ENCODE data around the gene C1QL2.

C1QL2 gene

DNA sequence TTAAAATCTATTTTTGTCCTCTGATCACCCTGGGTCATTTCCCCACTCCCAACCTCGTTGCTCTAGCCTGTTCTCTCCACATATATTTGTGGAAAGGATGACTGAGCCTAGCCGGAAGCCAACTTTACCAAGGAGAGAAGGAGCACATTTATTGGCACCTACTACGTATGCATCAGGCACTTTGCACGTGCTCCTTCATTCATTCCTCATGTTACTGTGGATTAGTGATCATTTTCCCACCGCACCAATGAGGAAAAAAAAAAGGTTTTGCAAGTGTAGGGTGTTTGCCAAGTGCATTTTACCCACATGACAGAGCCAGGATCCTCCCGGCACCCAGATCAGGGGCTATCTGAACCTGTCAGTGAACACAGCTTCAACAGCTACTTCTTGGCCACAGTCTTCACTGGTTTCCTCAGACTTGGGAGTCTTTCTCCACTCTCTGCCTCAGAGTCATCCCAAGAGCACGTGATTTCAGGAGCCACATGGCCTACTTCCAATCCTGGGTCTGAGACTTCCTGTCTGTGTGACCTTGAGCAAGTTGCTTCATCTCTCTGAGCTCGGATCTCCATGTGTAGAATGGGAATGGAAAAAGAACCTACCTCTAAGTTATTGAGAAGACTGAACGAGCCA, 1.9 kb upstream of the C1QL2 start:
- peaks cover 85% of the 10 kb centered on the region for H3K27me3 ChIP-seq (ENCODE audit: insufficient read depth, low read length)
- H3K4me1 ChIP-seq (ENCODE audit: control insufficient read depth, insufficient read depth, low read length, unreplicated experiment) = no peaks in the 10 kb centered on the region
- no peaks in the 10 kb centered on the region for H3K36me3 ChIP-seq (ENCODE audit: insufficient read depth, low read length)
- H3K27ac ChIP-seq (ENCODE audit: low read depth, low read length) = no peak overlapping the region
- H3K79me2 ChIP-seq (ENCODE audit: control insufficient read depth, insufficient read depth, low read length, unreplicated experiment) = no peaks in the 10 kb centered on the region
- no peak overlapping the region for H3K4me3 ChIP-seq (ENCODE audit: low read depth, low read length)
- no peak overlapping the region for H2AFZ ChIP-seq (ENCODE audit: low read length, unreplicated experiment)

DNA sequence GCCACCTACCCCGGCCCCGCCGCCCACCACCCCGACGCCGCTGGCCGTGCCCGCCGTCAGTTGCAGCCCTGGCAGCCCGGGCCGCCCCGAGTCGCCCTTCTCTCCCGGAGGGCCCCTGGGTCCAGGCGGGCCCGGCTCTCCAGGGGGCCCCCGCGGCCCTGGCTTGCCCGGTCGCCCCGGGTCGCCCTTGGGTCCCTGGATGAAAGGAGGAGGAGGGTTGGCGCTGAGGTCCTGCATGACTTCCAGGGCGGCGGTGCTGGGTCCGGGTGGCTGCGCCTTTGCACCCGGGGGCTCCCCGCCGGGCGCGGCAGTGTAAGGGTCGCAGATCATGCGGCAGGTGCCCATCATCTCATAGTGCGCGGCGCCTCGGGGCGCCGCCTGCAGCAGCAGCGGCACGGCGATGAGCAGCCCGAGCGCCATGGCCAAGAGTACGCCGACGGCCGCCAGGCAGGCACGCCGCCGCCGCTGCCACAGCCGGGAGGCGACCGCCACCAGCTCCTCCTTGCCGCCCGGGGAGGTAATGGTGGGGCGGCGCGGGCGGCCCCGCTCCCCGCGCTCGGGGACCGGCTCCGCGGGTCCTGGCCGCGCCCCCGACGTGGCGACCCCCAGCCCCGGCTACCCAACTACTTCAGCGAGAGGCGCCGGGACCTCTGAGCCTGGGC, 570 bp downstream of the C1QL2 start:
- no peaks in the 10 kb centered on the region for H3K36me3 ChIP-seq (ENCODE audit: insufficient read depth, low read length)
- H3K27ac ChIP-seq (ENCODE audit: low read depth, low read length) = no peak overlapping the region
- H3K4me1 ChIP-seq (ENCODE audit: control insufficient read depth, insufficient read depth, low read length, unreplicated experiment) = no peaks in the 10 kb centered on the region
- H3K4me3 ChIP-seq (ENCODE audit: low read depth, low read length) = no peak overlapping the region
- H2AFZ ChIP-seq (ENCODE audit: low read length, unreplicated experiment) = no peak overlapping the region
- peaks cover 97% of the 10 kb centered on the region for H3K27me3 ChIP-seq (ENCODE audit: insufficient read depth, low read length)
- H3K79me2 ChIP-seq (ENCODE audit: control insufficient read depth, insufficient read depth, low read length, unreplicated experiment) = no peaks in the 10 kb centered on the region

DNA sequence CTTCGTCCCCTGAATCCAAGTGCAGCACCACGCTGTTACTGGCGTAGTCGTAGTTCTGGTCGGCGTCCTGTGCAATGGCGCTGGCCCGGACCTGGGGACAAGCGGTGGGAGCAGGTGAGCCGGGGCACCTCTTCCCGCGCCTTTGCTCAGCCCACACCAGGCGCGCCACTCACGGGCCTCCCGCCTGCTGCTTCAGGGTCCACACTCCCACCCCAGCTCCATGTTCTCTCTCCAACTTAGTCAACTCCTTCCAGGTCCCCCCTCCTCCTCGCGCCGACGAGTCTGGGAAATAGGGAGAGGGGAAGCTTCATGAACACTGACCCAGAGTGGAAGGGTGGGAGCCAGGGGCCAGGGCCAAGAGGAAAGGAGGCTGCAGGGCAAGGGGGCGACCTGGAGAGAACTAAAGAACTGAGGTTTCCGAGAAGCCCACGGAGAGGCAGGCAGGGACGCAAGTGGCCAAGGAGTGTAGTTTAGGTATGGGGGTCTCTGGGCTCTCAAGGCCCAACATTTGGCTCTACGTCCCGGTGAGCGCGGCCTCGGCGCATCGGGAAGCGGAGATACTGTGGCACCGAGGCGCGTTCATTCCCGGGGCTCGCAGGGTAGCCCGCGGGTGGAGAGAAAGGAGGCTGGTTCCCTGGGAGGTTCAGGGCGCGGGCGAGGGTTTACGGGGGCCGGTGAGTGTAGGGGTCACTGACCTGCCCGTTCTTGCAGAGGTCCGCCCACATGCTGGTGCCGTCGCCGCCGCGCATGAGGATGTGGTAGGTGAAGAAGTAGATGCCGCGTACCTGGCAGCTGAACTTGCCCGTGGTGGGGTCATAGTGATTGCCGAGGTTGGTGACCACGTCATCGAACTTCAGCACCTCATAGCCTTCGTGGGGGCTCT, 1.4 kb downstream of the C1QL2 start:
- no peak overlapping the region for H3K4me3 ChIP-seq (ENCODE audit: low read depth, low read length)

DNA sequence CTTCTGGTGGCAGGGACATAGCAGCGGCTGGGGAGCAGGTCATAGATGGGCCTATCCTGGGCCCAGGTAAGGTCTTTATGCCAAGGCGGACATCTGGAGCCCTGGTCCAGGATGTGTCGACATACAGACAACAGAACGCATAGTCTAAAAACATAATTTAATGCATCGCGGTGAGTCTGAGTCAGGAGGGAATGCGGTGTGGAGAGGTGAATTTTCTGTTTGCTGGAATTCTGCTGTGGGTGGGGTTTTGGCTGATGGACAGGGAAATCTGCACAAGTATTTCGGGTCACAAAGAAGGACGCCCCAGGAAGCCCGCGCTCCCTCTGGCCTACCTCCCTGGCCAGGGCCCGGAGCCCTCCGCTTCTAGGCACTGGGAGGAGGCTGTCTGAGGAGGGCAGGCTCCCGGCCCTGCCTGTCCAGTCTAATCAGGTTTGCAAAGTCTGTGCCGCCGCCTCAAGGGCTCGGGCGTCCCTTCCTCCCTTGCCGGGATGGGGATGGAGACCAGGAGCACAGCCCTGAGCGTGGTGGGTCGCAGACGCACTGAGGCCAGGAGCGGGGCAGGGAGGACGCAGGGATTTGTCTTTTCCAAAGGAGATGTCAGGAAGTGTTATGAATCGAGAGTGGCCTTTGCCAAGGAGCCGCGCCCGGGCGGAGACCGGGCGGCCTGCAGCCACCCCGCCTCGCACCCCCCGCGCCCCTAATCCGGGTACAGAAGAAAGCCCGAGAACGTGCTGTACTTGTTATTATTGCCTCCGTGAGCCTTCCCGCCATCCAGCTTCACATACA, 2.3 kb downstream of the C1QL2 start:
- H3K79me2 ChIP-seq (ENCODE audit: control insufficient read depth, insufficient read depth, low read length, unreplicated experiment) = no peaks in the 10 kb centered on the region
- no peak overlapping the region for H3K4me3 ChIP-seq (ENCODE audit: low read depth, low read length)
- no peaks in the 10 kb centered on the region for H3K4me1 ChIP-seq (ENCODE audit: control insufficient read depth, insufficient read depth, low read length, unreplicated experiment)
- H3K27me3 ChIP-seq (ENCODE audit: insufficient read depth, low read length) = peaks cover 100% of the 10 kb centered on the region
- H2AFZ ChIP-seq (ENCODE audit: low read length, unreplicated experiment) = no peak overlapping the region
- H3K27ac ChIP-seq (ENCODE audit: low read depth, low read length) = no peak overlapping the region
- no peaks in the 10 kb centered on the region for H3K36me3 ChIP-seq (ENCODE audit: insufficient read depth, low read length)

More for the DNA sequence above, 1.4 kb downstream of the C1QL2 start:
- Histone ChIP-seq H3K36me3 (ENCODE audit: insufficient read depth, low read length) (no peaks in the 10 kb centered on the region), H3K4me1 (ENCODE audit: control insufficient read depth, insufficient read depth, low read length, unreplicated experiment) (no peaks in the 10 kb centered on the region), H3K79me2 (ENCODE audit: control insufficient read depth, insufficient read depth, low read length, unreplicated experiment) (no peaks in the 10 kb centered on the region), H3K27ac (ENCODE audit: low read depth, low read length) (no peak overlapping the region), H3K27me3 (ENCODE audit: insufficient read depth, low read length) (peaks cover 97% of the 10 kb centered on the region), H2AFZ (ENCODE audit: low read length, unreplicated experiment) (no peak overlapping the region)

DNA sequence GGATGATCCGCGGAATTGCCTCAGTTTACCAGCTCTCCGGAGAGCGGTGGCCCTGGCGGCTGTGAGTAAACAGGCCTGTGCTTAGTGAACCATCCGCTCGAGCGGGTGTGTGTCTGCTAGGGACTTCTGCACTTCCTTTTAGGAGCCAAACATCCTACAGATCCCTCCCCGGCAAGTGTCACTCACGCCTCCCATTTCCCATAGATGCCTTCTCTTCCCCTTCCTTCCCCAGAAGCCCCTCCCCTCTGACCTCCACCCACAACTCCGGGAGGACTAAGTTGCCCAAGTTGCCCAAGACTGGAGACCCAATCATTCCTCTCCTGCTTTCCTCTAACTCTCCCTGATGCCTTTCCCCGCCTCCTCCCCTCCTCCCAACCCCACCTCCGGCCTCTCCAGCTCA, 2.9 kb downstream of the C1QL2 start:
- Histone ChIP-seq H3K27ac (ENCODE audit: low read depth, low read length) (no peak overlapping the region), H3K27me3 (ENCODE audit: insufficient read depth, low read length) (peaks cover 100% of the 10 kb centered on the region), H3K36me3 (ENCODE audit: insufficient read depth, low read length) (no peaks in the 10 kb centered on the region), H2AFZ (ENCODE audit: low read length, unreplicated experiment) (no peak overlapping the region), H3K4me1 (ENCODE audit: control insufficient read depth, insufficient read depth, low read length, unreplicated experiment) (no peaks in the 10 kb centered on the region), H3K4me3 (ENCODE audit: low read depth, low read length) (no peak overlapping the region), H3K79me2 (ENCODE audit: control insufficient read depth, insufficient read depth, low read length, unreplicated experiment) (no peaks in the 10 kb centered on the region)

DNA sequence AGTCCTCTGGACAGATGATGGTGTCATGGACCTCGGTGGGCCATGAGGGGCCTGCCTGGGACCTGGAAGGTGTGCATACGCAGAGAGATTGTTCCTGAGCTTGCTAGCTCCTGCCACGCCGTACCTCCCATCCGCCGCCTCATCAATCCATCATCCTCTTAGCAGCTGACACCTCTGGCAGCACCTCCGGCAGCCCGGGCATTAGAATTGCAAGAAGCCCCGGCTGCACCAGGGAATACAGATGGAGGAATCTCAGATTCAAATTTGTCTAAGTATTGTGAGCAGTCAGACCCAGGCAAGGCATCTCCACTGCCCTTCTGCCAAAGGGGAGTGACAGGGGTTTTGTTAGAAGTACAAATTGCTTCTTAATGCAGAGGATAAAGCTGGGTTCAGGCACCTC, 4.5 kb downstream of the C1QL2 start:
- Histone ChIP-seq H3K4me1 (ENCODE audit: control insufficient read depth, insufficient read depth, low read length, unreplicated experiment) (no peaks in the 10 kb centered on the region), H3K27me3 (ENCODE audit: insufficient read depth, low read length) (peaks cover 100% of the 10 kb centered on the region), H3K27ac (ENCODE audit: low read depth, low read length) (no peak overlapping the region), H3K79me2 (ENCODE audit: control insufficient read depth, insufficient read depth, low read length, unreplicated experiment) (no peaks in the 10 kb centered on the region), H3K4me3 (ENCODE audit: low read depth, low read length) (no peak overlapping the region), H3K36me3 (ENCODE audit: insufficient read depth, low read length) (no peaks in the 10 kb centered on the region), H2AFZ (ENCODE audit: low read length, unreplicated experiment) (no peak overlapping the region)

DNA sequence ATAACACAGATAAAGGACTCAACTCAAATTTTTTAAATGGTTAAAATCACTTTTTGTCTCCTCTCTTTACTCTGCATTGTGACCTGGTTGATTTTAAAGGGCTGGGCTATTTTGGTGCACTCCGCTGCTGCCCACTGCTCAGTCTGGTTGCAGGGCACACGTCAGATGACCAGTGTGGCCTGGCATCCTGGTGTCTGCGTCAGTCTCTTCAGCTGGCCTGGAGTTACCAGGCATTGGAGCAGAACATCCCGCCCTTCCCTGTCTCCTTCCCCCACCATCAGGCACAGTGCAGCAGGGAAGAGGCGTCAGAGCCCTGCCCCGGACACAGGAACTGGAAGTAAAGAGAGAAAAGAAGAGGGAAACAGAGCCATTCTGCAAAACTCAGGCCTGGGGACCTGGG, 8.9 kb downstream of the C1QL2 start:
- no peak overlapping the region for H3K4me3 ChIP-seq (ENCODE audit: low read depth, low read length)
- no peaks in the 10 kb centered on the region for H3K4me1 ChIP-seq (ENCODE audit: control insufficient read depth, insufficient read depth, low read length, unreplicated experiment)
- no peak overlapping the region for H2AFZ ChIP-seq (ENCODE audit: low read length, unreplicated experiment)
- H3K27me3 ChIP-seq (ENCODE audit: insufficient read depth, low read length) = peaks cover 99% of the 10 kb centered on the region
- H3K27ac ChIP-seq (ENCODE audit: low read depth, low read length) = no peak overlapping the region
- H3K36me3 ChIP-seq (ENCODE audit: insufficient read depth, low read length) = no peaks in the 10 kb centered on the region
- H3K79me2 ChIP-seq (ENCODE audit: control insufficient read depth, insufficient read depth, low read length, unreplicated experiment) = no peaks in the 10 kb centered on the region

DNA sequence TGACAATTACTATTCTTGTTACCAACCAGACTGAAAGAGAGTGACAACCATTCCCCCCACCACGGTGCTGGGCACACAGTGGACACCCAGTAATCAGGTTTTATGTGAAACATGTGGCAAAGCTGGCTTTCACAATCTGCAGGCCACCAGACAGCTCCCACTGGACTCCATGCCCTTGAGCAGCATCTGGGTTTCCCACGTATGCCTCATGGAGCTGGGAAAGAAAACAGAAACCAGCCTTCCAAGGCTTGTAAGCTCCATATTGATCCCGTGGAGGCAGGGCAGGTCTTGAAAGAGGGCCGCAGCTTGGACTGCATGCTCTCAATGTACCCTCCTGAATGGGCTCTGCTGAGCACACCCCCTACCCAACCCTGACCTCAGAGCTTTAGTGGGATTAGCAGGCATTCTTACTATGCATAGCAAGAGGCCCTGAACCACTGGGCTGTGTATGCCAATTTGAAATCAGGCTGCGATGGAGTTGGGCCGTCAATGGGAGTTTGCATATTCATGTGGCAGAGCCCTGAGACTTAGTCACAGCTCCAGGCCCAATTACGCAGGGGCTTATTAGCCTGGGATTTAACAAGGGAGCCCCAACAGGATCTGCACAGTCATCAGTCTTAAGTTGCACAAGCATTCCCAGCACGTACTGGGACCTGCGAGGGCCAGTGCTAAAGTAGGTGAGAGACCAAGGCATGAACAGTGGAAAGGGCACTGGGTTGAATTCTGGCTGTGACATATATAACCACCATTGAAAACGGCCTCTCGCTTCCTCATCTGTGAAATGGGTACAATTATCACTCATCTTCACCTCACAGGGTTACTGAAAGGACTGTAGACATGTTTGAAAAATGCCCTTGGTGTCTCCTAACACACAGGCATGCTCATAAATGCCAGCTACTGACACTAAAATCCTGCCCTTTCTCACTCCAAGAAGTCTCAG, 10.5 kb downstream of the C1QL2 start:
- H3K79me2 ChIP-seq (ENCODE audit: control insufficient read depth, insufficient read depth, low read length, unreplicated experiment) = no peaks in the 10 kb centered on the region
- no peak overlapping the region for H3K27ac ChIP-seq (ENCODE audit: low read depth, low read length)
- H3K4me3 ChIP-seq (ENCODE audit: low read depth, low read length) = no peak overlapping the region
- H2AFZ ChIP-seq (ENCODE audit: low read length, unreplicated experiment) = no peak overlapping the region
- H3K4me1 ChIP-seq (ENCODE audit: control insufficient read depth, insufficient read depth, low read length, unreplicated experiment) = no peaks in the 10 kb centered on the region
- H3K36me3 ChIP-seq (ENCODE audit: insufficient read depth, low read length) = no peaks in the 10 kb centered on the region
- H3K27me3 ChIP-seq (ENCODE audit: insufficient read depth, low read length) = peaks cover 98% of the 10 kb centered on the region

DNA sequence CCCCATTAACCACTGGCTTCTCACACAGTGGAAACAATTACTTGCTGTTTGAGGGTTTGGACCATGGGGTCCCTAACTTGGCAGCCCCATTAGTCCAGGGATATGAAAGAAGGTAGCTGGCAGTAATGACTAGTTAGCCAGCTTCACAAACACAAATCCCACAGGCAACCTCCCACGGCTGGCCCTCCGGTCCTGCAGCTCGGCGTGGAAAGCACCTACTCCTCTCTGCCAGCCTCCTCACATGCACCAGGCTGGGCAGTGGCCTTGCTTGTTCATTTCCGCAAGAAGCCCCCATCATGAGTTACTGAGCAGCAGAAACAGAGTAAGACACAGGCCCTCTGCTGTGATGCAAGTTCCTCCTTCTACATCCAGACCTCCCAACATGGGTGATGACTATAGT, 13.7 kb downstream of the C1QL2 start:
- Histone ChIP-seq H3K4me3 (ENCODE audit: low read depth, low read length) (no peak overlapping the region), H3K27me3 (ENCODE audit: insufficient read depth, low read length) (peaks cover 97% of the 10 kb centered on the region), H3K79me2 (ENCODE audit: control insufficient read depth, insufficient read depth, low read length, unreplicated experiment) (no peaks in the 10 kb centered on the region), H3K36me3 (ENCODE audit: insufficient read depth, low read length) (no peaks in the 10 kb centered on the region), H3K27ac (ENCODE audit: low read depth, low read length) (no peak overlapping the region), H2AFZ (ENCODE audit: low read length, unreplicated experiment) (no peak overlapping the region), H3K4me1 (ENCODE audit: control insufficient read depth, insufficient read depth, low read length, unreplicated experiment) (no peaks in the 10 kb centered on the region)
